Measurements from ENCODE around the gene CACNG7.

Gene CACNG7

DNA sequence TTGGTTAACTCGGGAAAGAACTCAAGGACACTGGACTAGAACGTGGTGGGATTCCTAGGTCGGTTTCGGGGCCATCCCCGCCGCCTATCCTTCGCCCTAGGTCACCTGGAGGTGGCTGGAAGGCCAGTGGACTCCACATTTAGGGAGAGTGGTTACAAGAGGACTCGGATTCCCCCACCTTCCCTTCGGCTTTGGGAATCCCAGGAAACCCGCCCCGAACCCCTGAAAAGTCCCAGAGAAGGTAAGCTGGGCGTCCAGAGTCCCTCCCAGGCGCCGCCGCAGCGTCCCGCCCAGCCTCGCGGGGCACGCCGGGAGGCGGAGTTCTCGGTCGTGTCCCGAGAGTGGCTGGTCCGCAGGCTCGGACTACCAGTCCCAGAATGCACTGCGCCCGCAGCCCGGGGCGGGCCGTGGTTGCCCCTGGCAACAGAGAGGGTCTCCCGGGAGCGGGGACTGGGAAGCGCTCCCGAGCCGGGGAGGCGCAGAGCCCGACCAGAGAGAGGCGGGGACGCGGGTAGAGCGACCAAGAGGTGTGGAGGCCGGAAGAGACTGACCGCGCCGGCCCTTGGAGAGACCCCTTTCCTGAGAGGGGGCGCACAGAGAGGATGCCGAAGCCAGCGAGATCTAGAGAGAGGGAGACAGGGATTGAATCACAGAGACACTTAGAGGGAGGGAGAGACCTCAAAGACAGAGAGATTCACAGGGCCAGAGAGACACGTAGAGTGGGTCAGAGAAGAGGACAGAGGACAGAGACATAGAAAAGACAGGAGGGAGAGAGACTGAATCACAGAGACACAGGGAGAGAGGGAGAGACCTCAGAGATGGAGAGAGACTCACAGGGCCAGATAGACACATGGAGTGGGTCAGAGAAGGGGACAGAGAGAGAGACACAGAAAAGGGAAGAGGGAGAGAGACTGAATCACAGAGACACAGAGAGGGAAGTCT lies 29.7 kb upstream of the CACNG7 start:
- DNase-seq (ENCODE audit: low spot score) = peak; percentile 70

DNA sequence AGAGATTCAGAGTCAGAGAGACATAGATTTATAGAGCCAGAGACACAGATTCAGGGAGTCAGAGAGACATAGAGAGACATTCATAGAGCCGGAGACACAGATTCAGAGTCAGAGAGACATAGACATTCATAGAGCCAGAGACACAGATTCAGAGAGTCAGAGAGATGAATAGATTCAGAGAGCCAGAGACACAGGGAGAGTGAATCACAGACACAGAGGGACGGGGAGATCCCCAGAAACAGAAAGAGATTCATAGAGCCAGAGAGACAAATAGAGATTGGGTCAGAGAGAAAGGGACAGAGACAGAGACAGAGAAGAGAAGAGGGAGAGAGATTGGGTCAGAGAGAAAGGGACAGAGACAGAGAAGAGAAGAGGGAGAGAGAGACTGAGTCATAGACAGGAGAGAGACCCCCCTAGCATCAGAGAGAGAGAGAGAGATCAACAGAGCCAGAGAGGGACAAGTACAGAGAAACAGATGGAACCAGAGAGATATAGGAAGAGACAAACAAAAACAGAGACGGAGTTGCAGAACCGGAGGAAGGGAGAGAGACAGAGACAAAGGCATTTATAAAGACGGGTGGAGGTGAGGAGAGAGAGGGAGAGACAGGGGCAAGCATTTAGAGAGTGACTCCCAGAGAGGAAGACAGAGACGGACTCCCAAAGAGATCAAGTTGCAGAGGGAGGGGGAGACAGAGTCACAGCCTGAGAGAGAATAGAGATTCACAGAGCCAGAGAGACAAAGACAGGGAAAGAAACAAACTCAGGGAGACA lies 28.2 kb upstream of the CACNG7 start:
- DNase-seq (ENCODE audit: low spot score) = no peak

DNA sequence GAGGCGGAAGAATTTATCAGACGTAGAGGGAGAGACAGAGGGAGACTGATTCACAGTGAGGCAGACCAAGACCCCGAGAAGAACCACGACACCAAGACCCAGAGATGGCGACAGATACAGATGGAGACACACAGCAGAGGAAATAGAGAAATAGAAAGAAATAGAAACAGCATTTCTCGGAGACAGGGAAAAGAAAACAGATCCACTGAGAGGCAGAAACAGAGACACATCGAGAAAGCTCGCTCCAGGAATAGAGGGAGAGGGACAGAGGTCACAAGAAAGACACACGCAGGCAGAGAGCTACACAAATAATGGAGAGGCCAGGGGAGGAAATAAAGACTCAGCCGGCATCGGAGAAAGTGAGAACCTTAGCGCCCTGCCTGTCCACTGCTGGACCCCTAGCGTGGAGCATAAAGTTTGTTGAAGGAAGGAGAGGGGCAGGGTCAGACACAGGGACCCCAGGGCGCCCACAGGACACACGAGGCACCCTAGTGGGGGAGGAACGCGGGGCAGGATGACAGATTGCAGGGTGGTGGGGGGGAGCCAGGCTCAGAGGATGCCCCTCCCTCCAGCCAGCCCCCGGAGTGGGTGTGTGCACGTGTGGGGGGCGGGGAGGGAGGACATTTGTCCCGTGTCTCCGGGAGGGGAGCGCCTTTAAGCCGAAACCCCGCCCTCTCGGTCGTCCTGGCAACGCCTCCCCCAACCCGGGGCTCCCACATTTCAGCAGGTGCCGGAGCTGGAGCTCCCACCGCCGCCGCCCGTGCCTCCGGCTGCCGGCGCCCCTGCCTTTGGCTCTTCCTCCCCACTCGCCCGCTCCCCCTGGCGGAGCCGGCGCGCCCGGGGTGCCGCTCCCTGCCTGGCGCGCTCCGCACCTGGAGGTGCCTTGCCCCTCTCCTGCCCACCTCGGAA lies 27.3 kb upstream of the CACNG7 start, which contains the start of gene PRKCG:
Gene PRKCG (plus strand): TSS at position 716 of the 909 bp plus-strand sequence. CDS start 298 bp downstream, outside the sequence.
- DNase-seq (ENCODE audit: low spot score) = peak; percentile 52

DNA sequence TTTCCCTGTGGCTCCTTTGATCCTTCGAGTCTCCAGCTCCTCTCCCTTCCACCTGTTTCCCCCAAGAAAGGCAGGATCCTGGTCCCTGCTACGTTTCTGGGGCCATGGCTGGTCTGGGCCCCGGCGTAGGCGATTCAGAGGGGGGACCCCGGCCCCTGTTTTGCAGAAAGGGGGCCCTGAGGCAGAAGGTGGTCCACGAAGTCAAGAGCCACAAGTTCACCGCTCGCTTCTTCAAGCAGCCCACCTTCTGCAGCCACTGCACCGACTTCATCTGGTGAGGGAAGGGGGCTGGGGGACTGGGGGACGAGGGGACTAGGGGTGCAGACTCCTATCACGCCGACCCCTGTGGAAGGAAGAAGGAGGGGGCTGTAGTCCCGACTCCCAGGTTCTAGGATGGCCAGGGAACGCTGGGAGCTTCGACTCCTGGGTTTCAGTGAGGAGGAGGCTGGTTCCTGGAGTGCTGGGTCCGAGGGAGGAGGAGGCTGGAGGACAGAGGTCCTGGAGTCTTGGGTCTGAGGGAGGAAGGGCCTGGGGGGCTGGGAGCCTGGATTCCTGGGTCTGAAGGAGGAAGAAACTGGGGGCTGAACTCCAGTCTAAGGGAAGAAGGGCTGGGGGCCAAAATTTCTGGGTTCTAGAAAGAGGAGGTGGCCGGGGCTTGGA lies 26.6 kb upstream of the CACNG7 start:
- DNase-seq (ENCODE audit: low spot score) = no peak

DNA sequence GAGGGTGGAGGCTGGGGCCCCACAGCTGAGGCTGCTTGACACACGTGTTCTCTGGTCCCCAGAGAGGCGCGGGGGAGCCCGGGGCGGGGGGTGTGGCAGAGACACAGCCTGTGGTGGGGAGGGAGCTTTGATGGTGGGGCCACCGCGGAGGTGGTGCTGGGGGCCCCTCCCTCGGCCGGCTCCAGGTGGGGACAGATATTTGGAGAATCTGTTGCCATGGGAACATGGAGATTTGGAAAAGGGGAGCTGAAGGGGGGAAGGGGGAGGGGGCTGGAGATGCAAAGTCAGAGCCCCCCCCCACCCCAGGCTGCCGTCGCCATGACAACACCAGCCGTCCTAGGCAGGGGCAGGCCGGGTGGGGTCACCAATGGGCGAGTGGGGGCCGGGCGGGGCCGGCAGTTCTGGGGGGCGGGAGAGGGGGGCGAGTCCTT lies 25.8 kb upstream of the CACNG7 start:
- DNase-seq (ENCODE audit: low spot score) = no peak

DNA sequence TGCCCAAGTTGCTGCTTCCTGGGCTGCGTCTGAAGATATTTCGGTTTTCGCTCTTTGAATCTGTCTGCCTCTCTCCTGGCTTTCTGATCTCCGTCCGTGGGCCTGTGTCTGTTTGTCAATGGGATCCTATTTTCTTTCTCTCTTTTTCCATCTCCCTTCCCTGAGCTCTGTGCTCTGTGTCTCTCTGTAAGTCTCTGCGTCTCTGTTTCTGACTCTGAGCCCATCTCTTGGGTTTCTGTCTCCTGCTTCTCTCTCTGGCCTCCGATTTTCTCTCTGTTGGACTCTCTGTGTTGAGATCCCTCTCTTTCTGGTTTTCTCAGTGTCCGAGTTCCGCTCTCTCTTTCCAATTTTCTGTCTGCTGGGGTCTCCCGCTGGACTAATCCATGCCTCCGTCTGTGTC lies 25.3 kb upstream of the CACNG7 start:
- DNase-seq (ENCODE audit: low spot score) = no peak

DNA sequence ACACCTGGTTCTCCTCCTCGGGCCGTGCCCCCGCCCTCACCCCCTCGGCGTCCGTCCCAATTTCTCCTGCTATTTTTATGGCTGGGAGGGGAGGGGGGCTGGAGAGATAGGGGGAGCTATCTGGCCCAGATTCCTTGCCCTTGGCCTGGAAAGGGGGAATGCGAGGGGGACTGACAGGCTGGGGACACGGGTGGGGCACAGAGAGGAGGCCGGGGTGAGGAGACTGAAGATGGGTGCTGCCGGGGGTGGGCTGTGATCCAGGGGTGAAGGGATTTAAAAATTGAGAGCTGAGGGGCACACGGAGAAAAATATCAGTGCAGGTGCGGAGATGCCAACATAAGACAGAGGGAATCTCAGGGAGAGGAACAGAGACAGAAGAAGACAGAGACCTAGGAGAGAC lies 24.8 kb upstream of the CACNG7 start:
- DNase-seq (ENCODE audit: low spot score) = no peak

DNA sequence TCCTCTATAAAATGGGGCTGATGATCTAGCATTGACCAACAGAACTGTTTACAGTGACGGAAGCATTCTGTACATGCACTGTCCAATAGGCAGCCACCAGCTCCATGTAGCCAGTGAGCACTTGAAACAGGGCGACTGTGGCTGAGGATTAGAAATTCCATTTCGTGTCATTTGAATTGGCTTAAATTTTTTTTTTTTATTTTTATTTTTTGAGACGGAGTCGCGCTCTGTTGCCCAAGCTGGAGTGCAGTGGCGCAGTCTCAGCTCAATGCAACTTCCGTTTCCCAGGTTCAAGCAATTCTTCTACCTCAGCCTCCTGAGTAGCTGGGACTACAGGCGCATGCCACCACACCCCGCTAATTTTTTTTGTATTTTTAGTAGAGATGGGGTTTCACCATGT lies 24.0 kb upstream of the CACNG7 start:
- no peak for DNase-seq (ENCODE audit: low spot score)

DNA sequence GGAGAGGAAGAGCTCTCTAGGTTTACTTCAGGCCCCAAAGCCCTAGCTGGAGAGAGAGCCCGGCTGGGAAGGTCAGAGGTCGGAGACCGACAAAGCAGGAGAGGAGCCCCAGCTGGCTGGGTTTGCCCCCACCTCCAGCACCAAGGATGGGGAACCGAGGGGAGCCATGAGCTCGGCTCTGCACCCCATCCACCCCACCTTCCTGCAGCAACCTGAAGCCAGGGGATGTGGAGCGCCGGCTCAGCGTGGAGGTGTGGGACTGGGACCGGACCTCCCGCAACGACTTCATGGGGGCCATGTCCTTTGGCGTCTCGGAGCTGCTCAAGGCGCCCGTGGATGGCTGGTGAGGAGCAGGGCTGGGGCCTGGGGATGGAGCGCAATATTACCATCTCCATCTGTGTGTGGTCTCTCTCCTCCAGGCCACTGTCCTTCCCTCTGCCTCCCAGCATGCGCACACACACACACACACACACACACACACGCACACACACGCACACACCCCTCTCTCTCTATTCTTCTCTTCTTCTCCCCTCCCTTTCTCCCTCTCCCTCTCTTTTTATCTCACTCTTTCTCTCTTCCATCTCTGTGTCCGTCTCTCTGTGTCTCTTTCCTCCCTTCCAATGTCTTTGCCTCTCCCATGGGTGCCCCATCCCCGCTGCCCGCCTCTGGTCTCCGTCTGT lies 16.6 kb upstream of the CACNG7 start:
- no peak for DNase-seq (ENCODE audit: low spot score)

DNA sequence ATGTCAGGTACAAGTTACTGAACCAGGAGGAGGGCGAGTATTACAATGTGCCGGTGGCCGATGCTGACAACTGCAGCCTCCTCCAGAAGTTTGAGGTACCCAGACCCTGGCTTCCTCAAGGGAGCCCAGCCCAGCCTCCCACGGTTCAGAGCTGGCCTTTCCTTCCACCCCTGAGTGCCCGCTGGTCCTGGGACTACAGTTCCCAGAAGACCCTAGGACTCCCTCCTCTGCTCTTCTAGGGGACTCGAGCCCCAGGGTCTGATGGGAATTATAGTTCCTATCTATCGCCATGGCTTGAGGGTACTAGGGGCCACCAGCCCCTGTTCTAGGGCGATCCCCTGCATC lies 16.1 kb upstream of the CACNG7 start:
- DNase-seq (ENCODE audit: low spot score) = no peak

DNA sequence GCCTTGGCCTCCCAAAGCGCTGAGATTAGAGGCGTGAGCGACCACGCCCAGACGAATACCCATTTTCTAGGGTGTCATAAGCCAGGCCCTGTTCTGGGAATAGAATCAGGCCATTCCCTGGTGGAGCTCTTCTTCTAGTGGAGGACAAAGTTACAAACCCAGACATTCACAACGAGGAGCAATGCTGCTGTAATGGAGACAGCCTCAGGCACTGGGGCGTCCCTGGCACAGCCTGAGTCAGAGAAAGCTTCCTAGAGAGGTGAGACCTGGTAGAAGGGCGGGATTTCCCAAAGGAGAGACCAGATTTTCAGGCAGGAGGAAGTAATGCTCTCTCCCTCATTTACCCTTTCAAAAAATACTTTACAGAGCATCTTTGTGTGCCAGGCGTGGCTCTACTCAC lies 14.4 kb upstream of the CACNG7 start:
- no peak for DNase-seq (ENCODE audit: low spot score)

DNA sequence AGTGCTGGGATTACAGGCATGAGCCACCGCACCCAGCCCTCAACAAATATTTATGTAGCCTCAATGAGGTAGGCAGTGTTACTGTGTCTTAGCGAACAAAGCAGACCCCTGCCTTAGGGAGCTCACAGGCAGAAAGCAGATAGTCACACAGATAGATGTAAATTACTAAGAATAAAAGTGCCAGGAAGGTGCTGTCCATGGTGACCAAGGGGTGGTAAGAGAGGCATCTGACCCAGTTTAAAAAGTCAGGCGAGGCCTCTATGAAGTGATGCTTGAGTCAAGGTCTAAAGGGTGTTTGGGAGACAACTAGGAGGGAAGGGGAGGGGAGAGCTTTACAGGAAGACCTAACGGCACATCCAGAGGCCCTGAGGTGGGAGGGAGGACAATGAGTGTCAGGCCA lies 12.4 kb upstream of the CACNG7 start:
- no peak for DNase-seq (ENCODE audit: low spot score)

DNA sequence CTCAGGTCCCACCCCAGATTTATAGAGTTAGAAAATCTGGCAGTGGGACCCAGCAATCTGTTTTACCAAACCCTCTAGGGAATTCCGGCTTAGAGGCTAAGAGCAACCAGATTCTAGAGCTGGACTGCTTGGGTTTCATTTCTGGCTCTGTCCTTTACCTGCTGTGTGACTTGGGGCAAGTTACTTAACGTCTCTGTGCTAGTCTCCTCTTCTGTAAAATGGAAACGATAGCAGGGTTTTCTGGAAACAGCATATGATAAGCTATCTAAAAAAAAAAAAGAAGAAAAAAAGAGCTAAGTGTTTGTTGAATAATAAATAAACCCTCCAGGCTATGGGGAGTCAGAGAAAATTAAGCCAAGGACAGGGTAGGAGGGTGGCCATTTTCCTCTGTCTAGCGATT lies 11.6 kb upstream of the CACNG7 start:
- no peak for DNase-seq (ENCODE audit: low spot score)

DNA sequence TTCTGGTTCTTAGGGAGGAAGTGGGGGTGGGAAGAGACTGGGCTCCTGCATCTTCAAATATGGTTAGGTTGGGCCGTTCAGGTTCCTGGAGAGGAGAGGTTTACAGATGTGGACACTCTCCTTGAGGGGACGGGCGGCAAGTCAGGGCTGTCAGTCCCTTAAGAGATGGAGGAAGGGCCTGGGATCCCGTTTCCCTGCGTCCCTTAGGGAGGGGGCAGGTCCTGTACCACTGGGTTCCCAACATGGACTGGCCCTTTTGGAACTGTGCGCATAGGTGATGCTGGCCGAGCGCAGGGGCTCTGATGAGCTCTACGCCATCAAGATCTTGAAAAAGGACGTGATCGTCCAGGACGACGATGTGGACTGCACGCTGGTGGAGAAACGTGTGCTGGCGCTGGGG lies 10.9 kb upstream of the CACNG7 start:
- no peak for DNase-seq (ENCODE audit: low spot score)

DNA sequence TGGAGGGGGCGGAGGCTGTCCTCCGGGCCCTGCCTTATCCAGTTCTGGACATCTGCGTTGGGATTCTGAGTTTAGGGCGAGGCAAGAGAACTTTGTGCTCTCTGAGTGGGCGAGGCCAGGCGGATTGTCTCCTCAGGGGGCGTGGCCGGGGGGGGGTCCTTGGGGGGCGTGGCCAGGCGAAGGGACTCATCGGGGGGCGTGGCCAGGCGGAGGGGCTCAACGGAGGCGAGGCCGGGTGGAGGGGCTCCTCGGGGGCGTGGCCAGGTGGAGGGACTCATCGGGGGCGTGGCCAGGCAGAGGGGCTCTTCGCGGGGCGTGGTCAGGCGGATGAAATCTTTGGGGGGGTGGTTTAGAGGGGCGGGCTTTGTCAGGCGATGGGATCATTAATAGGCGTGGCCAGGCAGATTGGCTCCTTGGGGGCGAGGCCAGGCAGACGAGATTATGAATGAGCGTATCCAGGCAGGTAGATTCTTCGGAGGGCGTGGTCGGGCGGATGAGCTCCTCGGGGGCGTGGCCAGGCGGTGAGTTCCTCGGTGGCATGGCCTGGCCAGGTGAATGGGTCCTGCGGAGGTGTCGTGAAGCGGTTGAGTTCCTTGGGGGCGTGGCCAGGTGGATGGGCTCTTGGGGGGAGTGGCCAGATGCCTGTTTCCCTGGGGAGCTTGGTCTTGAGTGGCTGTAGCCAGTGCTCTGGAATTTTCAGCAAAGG lies 10.3 kb upstream of the CACNG7 start:
- DNase-seq (ENCODE audit: low spot score) = no peak

DNA sequence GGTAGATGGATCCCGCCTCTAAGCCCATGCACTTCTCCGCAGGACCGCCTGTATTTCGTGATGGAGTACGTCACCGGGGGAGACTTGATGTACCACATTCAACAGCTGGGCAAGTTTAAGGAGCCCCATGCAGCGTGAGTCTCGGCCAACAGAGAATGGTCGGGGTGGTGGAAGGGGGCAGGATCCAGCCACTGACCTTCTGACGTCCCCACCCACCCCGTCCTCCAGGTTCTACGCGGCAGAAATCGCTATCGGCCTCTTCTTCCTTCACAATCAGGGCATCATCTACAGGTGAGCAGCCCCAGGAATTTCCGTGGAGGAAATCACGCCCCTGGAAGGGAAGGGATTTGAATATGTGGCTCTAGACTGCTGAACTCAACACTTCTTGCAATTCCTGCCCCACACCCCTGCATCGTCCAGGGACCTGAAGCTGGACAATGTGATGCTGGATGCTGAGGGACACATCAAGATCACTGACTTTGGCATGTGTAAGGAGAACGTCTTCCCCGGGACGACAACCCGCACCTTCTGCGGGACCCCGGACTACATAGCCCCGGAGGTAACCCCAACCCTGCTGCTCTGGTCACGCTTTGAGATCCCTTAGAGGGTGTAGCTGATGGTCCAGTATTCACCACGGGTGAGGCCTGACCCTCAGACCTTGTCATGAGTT lies 8.8 kb upstream of the CACNG7 start:
- DNase-seq (ENCODE audit: low spot score) = no peak

DNA sequence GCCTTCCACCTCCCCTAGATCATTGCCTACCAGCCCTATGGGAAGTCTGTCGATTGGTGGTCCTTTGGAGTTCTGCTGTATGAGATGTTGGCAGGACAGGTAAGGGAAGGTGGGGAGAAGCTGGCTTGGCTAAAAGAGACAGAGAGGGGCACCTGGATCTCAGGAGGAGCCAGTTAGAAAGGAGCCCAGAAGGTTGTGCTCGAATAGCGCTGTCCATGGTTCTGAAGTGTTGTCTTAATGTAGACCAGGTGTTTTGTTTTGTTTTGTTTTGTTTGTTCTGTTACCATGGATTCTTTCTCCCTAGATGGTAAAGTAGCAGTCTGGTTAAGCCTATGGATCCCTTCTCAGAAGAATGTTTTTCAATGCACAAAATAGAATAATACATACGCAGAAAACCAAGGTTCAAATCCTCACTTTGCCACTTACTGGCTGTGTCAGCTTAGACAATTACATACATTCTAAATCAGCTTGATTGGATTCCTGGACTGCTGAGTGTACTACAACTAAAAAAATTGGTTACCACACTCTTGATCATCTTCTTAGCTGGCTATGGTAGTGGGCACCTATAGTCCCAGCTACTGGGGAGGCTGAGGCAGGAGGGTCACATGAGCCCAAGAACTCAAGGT lies 5.9 kb upstream of the CACNG7 start:
- DNase-seq (ENCODE audit: low spot score) = peak; percentile 24

DNA sequence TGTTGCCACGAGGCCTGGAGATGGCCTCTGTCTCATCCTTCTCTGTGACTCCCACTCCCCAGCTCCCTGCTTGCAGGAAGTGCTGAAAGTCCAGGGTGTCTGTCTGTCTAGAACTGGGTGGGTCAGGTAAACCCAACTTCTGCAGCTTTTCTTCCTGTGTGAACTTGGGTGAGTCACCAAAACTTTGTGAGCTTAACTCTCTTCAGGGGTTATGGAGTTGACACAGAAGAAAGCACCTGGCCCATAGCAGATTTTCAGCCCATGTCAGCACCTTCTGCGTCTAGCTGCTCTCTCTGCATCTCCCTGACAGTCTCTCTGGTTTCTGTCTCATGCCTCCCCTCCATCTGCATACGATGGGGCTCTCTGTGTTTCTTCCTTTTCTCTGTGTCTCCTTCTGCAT lies 4.2 kb upstream of the CACNG7 start:
- no peak for DNase-seq (ENCODE audit: low spot score)

DNA sequence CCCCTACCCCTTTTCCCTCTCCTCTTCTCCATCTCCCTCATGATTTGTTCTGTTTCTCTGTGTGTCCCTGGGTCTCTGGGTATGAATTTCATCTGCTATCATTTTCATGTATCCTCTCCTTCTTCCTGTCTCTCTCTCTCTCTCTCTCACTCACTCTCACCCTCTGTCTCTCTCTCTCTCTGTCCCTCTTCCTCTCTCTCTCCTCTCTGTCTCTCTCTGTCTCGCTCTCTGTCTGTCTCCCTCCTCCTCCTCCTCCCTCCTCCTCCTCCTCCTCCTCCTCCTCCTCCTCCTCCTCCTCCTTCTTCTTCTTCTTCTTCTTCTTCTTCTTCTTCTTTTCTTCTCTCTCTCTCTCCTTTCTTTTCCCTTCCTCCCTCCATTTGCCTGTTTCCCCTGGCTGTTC lies 3.3 kb upstream of the CACNG7 start:
- no peak for DNase-seq (ENCODE audit: low spot score)
